ENCODE results near the gene CCL3.
"Not testable (repeated sequence)": the region's sequence is repeated elsewhere in the genome, so short reads cannot be mapped to it uniquely, and the experiment has no call there.

CCL3 gene

DNA sequence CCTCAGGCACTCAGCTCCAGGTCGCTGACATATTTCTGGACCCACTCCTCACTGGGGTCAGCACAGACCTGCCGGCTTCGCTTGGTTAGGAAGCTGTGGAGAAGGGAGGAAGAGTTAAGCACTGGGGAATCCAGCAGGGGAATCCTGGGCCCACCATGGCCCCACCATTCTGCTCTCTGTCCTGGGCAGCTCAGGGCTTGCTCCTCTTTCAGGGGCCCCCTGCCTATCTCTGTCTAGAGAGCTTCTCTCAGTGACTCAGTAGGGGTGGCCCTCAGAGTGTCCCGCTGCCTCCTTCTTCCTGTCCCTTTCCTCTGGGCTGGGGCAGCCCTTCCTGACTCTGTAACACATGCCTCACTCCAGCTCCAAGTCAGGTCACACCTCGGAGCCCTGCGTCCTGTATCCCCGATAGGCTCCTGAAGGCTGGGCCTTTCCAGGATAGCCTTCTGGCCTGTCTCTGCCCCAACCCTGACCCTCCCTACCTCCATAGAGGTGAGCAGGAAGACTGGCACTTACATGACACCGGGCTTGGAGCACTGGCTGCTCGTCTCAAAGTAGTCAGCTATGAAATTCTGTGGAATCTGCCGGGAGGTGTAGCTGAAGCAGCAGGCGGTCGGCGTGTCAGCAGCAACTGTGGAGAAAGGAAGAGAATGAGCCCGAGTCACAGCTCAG lies 1.1 kb downstream of the CCL3 start:
- DNase-seq (ENCODE audit: extremely low read depth in 1 of 2, low read depth in 1 of 2) = no peak

DNA sequence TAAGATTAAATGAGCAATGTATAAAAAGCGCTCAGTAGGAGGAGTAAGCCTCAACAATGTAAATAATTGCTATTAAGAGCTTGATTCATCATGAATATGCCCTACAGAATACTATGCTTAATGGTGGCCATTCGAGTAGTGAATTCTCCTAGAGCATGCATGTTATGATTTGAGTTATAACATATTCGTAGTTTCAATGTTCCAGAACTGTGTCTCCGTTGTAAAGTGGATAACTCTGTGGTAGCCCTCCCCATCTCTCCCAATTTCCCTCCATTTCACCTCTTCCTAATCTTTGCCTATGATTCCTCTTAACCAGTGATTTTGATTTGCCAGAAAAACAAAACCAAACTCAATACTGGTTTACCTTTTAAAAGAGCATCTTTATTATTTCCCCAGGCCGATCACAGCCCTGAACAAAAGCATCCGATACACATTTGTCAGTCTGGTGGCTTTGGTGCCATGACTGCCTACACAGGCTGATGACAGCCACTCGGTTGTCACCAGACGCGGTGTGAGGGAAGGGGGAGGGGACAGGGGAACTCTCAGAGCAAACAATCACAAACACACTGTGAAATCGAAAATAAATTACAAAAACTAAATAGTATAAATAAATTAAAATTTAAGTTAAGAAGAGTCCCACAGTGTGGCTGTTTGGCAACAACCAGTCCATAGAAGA lies 1.9 kb downstream of the CCL3 start:
- not testable (repeated sequence) for DNase-seq (ENCODE audit: extremely low read depth in 1 of 2, low read depth in 1 of 2)

DNA sequence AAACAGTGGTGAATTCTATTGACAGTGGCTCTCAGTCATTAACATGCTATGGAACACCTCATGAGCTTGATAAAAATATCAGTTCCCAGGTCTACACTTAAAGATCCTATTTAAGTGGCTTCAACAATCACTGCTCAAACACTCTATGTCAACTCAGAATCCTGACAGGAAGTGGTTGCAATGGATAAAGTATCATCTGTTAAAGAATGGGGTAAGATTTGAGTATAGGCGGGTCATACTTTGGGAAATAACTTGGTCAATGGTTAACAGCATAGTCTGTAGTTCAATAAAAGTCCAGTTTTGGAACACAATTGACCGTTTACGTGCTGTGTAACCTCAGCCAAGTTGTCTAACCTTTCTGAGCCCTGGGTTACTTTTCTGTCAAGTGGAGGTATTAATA lies 2.5 kb downstream of the CCL3 start:
- DNase-seq (ENCODE audit: extremely low read depth in 1 of 2, low read depth in 1 of 2) = not testable (repeated sequence)

DNA sequence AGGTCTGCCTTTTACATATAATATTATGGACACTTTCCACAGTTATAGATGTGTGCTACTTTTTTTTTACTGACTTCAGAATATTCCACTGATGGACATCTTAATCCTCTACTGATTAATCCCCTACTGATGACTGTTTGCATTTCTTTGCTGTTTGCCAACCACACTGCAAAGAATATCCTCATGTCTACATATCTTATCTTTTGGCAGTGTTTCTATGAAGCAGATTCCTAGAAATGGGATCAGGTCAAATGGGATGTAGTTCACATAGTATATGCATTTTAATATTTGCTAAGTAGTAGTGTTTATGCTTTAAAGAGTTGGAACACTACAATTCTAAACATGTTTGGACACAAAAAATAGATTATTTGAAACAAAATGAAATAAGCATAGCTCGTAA lies 3.2 kb downstream of the CCL3 start:
- no peak for DNase-seq (ENCODE audit: extremely low read depth in 1 of 2, low read depth in 1 of 2)

DNA sequence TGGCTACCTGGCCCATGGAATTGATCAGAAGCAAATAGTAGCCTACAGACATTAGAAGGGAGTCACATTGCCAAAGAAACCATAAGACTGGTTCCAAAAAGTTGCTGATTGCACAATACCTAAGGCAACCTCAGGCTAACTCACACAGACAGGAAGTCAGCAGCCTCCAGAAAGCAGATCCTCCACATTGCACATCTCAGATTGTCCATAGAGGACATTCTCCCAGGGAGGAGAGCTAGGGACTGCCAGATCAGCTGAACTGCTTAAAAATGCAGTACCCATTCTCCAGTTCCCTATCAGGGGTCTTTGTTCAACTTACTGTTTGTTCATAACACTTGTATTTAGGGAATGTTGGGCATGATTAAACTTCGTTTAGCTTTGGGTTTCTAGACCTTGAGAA lies 4.2 kb downstream of the CCL3 start:
- DNase-seq (ENCODE audit: extremely low read depth in 1 of 2, low read depth in 1 of 2) = no peak

DNA sequence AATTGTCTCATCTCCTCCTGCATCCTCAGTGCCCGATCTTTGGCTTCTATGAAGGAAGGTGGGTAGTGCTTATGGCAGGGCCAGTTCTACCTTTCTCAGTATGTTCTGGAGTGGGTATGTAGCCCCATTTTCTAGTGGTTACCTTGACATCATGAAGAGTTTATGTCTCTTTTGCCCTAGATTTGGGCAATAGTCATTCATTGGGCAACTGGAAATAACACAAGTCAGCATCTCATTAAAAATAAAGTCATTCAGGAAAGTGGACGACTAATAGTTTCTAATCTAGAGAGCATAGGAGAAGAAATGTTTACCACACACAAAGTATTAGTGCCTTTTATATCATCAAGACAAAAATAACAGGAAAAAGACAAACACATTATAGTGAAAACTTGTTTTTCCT lies 6.3 kb downstream of the CCL3 start:
- not testable (repeated sequence) for DNase-seq (ENCODE audit: extremely low read depth in 1 of 2, low read depth in 1 of 2)

DNA sequence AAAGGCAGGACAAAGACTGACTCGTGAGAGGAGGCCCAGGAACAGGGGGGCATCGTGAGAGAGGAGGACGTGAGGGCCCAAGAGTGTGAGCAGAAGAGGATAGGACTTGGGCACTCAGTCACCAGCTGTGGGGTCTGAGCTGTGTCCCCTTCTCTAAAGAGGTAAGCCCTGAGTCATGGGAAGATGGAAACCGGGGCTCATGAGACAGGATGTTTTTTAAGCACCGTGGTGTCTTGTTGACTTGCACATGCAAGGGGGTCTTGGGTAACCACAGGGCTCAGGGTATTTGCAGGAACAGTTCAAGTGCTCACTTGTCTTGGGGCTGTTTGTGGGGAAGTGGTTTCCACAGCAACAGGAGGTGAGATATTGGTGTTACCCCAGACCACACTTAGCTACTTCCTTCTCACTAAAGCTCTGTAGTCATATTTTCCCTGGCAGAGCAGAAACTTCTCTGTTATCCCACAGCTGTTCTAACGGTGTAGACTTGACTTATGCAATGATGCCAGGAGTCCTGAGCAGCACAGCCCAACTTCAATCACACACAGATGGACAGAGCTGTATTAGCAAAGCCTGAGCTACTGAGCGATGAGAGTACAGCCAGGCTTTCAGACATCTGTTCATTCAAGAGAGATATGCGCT lies 7.3 kb downstream of the CCL3 start:
- peak; percentile 24 to 33 for DNase-seq (ENCODE audit: extremely low read depth in 1 of 2, low read depth in 1 of 2)

DNA sequence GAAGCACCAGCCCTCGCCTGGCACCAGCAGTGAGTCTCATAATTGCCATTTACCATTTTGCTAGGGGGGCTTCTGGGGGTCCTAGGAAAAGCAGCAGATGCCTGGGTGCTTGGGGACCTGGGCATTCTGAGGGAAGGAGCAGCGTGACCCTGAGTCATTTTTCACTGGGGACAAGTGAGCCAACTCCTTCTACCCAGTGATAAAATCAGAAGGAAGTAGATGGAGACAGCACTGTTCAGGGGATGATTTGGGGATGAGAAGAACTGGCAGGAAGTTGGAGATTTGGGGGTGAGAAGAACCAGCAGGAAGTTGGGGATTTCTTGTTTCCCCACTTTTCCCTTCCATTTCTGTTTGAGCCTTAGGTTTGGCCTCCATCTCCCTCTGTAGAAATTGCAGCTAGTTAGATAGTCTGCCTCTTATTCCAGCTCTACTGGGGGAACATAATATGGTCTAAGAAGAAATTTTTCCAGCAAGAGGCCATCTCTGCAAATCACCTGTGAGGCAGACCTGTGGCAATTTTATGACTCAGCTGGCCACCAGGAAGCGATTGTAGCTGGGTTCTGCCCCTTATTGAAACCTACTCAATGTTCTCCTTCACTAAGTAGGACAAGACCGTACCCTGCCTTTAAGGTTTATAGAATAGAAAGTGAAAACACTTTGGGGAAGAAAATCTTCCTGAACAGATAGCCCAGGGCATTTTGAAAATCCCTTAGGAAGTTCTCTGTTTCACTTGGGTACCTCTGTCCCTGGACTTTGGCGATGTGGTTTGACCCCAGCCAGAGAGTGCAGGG lies 8.1 kb downstream of the CCL3 start:
- not testable (repeated sequence) for DNase-seq (ENCODE audit: extremely low read depth in 1 of 2, low read depth in 1 of 2)

DNA sequence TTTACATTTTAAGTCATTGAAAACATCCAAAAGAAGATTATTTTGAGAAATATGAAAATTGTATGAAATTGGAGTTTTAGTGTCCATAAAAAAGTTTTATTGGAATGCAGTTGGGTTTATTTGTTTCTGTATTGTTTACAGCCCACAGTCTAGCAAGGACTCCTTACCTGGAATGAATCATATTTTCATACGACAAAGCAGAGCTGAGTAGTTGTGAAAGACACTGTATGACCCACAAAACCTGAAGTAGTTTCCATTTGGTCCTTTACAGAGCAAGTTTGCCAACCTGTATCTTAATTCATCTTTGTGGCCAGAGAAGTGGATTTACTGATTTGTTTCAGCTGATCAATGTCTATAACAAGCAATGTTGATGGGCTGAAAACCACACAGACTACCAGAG lies 15.6 kb downstream of the CCL3 start:
- no peak for DNase-seq (ENCODE audit: extremely low read depth in 1 of 2, low read depth in 1 of 2)

DNA sequence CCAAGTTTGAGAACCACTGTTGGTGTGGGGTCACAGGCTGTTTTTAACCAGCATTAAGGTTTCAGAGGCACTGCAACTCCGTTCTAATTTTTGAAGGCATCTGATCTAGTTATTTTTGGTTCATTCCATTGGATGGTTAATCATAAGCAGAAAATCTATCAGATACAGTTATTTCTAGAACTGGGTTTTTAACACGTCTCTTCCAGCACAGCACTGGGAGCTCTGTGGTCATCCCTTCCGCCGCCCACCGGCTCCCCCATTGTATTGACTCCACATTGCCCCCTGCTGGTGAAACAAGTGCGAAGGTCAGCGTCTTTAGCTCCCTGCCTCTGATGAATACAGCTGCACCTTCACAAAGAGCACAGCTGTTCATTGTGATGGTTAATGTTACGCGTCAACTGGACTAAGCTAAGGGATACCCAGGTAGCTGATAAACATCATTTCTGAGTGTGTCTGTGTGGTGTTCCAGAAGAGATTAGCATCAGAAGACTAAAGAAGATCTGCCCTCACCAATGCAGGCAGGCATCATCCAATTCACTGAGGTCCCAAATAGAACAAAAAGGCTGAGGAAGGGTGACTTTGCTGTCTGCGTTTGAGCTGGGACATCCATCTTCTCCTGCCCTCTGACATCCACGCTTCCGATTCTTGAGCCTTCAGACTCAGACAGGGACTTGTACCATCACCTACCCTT lies 17.4 kb downstream of the CCL3 start:
- DNase-seq (ENCODE audit: extremely low read depth in 1 of 2, low read depth in 1 of 2) = peak; percentile 28 to 29

DNA sequence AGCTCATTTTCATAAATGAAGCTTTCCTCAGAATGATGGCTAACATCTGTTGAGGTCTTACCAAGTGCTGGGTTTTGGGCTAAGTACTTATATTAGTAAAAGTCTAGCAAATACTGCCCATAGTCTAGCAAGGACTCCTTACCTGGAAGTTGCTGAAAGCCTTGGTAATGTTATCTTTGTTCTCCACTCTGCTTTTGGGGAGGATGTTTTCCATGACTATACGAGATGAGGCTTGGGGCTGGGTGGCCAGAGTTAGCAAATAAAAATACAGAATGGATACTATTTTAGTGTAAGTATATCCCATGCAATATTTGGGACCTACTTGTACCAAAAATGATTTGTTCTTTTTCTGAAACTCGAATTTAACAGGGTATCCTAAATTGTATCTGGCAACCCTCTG lies 18.2 kb downstream of the CCL3 start:
- DNase-seq (ENCODE audit: extremely low read depth in 1 of 2, low read depth in 1 of 2) = no peak

DNA sequence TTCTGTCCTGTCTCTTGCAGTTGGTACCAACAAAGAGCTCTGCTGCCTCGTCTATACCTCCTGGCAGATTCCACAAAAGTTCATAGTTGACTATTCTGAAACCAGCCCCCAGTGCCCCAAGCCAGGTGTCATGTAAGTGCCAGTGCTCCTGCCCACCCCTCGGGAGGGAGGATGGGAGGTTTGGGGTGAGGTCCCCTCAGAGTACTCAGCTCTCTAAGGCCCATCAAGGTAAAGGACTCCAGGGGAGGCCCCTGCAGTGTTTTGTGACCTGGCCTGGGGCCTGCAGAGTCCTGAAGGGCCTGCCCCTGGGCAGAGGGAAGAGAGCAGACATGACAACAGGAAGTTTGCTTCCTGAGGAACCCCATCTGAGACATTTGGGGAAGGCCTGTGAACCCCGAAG lies 19.5 kb downstream of the CCL3 start:
- DNase-seq (ENCODE audit: extremely low read depth in 1 of 2, low read depth in 1 of 2) = no peak

DNA sequence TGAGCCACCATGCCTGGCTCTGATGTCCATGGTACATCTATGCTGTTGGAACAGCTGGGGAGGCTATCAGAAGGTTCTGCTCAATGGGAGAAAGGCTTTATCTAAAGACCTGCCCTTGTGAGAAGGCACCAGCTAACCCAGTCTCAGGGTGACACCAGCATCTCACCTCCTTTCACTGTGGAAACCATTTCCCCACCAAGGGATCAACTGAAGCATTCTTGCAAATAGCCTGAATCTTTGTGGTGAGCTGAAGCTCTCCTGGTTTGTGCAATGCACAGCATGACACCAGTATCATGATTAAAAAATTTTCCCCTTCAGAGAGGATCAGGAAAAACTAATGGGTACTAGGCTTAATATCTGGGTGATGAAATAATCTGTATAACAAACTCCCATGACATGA lies 20.8 kb downstream of the CCL3 start:
- DNase-seq (ENCODE audit: extremely low read depth in 1 of 2, low read depth in 1 of 2) = no peak

DNA sequence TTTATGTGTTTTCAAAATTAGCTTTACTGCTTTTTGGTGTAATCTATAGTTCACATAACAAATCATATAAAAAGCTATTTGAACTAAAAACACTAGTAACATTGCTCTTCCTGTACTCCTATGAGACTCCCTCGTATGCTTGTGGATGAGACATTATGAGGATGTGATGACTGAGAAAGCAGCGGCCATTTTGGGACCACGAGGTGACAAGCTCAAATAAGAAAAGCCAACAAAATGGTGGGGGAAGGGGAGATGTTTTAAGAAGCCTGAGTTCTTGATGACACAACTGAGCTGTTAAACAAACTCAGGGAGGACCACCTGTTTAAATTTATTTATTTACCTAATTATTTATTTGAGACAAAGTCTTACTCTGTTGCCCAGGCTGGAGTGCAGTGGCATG lies 21.4 kb downstream of the CCL3 start:
- DNase-seq (ENCODE audit: extremely low read depth in 1 of 2, low read depth in 1 of 2) = no peak

DNA sequence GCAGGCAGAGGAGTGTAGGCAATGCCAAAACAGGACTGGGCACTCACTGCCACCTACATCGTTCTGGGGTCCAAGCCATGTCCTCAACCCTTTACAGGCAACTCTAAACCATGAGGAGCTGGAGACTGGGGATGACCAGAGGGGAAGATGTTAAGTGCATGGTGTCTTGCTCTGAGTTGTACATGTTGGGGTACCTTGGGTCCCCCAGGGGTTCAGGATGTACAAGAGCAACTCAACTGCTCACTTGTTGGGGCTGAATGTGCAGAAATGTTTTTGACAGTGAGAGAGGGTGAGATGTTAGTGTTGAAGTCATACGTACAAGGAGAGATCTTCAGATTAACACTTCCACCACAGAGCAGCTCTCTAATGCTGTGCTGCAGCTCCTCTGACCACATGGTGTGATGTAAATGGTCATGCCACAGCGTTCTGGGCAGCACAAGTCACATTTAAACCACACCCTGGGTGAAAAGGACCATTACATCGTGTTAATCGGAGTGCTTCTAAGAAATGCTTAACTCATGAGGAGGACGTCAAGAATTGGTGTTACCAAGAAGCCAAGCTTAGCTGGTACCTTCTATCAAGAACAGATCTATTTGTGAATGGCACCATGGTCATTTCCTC lies 23.5 kb downstream of the CCL3 start:
- no peak for DNase-seq (ENCODE audit: extremely low read depth in 1 of 2, low read depth in 1 of 2)

DNA sequence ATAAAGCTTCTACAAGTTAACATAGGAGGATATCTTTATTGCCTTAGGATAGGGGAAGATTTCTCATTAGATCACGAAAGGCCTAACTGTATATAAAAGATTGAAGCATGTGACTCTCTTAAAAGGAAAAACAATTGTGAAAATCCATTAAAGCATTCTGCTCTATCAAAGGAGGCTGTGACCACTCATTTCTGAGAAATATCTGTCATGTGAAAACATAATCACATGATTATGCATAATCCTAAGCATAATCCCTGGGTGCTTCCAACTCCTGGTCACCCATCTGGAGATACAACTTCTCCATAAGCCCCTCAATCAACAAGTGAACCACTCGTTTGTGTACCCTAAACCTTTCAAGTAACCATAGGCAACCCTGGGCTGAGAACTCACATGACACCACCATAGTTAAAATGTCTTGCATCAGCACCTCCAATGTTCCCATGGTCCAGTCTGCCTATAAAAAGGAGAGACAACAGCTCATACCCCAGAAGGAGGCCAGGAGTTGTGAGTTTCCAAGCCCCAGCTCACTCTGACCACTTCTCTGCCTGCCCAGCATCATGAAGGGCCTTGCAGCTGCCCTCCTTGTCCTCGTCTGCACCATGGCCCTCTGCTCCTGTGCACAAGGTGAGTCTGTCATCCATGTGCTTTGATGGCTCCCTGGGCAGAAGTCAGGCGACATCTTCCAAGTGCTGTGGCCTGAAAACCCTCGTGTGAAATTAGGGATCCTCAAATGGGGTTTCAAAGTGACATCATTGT lies 26.0 kb downstream of the CCL3 start, which contains the start of gene CCL18:
Gene CCL18, plus strand, starts transcription at position 487 of the 756 bp plus-strand sequence. Its CDS starts 71 bp downstream, at position 558.
- DNase-seq (ENCODE audit: extremely low read depth in 1 of 2, low read depth in 1 of 2) = no peak

DNA sequence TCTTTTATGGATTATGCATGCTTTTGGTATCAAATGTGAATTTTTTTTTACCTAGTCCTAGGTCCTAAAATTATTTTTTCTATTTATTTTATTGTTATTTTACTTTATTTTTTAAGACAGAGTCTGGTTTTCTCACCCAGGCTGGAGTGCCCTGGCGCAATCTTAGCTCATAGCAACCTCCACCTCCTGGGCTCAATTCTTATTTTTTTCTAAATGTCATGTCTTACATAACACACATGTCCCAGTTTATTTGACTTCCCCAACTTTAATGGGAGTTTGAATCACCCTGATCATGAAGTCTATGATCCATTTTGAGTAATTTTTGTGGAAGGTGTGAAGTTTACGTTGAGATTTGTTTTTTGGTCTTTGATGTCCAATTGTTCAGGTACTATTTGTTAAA lies 29.1 kb downstream of the CCL3 start:
- no peak for DNase-seq (ENCODE audit: extremely low read depth in 1 of 2, low read depth in 1 of 2)

DNA sequence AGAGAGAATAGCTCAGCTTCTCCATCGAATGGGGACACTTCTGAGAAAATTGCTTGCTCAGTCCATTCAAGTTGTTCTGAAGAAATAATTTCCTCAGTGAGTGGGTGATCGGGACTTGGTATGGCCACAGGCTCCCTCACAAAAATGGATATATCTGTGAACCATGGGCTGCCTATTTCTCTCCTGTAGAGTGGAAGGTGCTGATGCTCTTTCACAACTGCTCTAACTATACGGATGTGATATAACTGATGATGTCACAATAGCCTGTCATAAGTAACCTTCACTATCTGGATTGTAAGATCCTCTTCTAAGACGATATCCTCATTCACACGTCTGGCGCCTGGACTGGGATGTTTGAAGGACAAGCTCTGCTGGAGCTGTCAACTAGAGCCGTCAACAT lies 30.5 kb downstream of the CCL3 start:
- DNase-seq (ENCODE audit: extremely low read depth in 1 of 2, low read depth in 1 of 2) = no peak

DNA sequence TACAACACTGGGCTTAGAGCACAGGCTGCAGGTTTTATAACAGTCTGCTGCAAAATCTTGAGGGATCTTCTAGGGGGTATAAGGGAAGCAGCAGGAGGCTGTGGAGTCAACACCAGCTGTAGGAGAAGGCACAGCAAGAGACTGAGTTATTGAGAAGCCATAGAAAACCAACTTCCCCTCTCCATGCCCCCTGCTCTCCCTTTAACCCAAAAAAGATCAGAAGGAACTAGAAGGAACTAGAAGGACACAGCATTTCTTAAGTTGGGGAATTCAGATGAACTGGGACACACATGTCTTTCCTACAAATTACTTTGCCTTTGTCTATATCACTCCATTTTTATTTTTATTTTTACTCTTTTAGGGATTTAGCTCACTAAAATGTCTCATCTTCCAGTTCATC lies 32.0 kb downstream of the CCL3 start:
- no peak for DNase-seq (ENCODE audit: extremely low read depth in 1 of 2, low read depth in 1 of 2)

All from activated CD8-positive, alpha-beta memory T cell treated with anti-CD3 and anti-CD28 coated beads for 1 hour (primary cell).